Ascending aorta (tissue), 2 donors: ENCODE data around the gene RAB40C. TPM values are rescaled to one million over a fixed set of nuclear protein-coding genes. Genes with fewer than 3 reads are reported as not detected.
A peak's percentile ranks its signal among the peaks of the same experiment; 100 is the strongest.

Experiments
- DNase-seq, 2 donors: peaks; one replicate each; pipeline ENCODE4 v3.0.0-alpha.2; 2019; ENCODE audit warnings: low spot score in 2 of 2
- H3K27ac ChIP-seq, 2 donors: fragments of 200-600 bp; sonication (generic); one replicate each; pipeline ENCODE4 v1.5.1; 2016 to 2017; ENCODE audit warnings: mild to moderate bottlenecking in 1 of 2
- H3K27me3 ChIP-seq: fragments of 200-600 bp; sonication (generic); one replicate; pipeline ENCODE4 v1.5.1; 2017
- H3K36me3 ChIP-seq, 2 donors: fragments of 200-600 bp; sonication (generic); one replicate each; pipeline ENCODE4 v1.5.1; 2016
- H3K4me1 ChIP-seq, 2 donors: fragments of 200-600 bp; sonication (generic); one replicate each; pipeline ENCODE4 v1.5.1; 2016 to 2017; ENCODE audit warnings: mild to moderate bottlenecking in 1 of 2
- H3K4me3 ChIP-seq, 2 donors: fragments of 200-600 bp; sonication (generic); one replicate each; pipeline ENCODE4 v1.5.1; 2016 to 2017; ENCODE audit warnings: mild to moderate bottlenecking in 1 of 2
- H3K9me3 ChIP-seq, 2 donors: fragments of 200-600 bp; sonication (generic); one replicate each; pipeline ENCODE4 v1.5.1; 2016
- intact Hi-C: fragments of 100-400 bp; cut with DNase I; formaldehyde crosslinking; loops from one replicate; pipeline ENCODE4 v1.15.1; 2023
- total RNA-seq: library from RNA; depleted of rRNA; stranded (reverse); fragments of >200 nt; gene quantifications from one replicate; pipeline ENCODE4 v1.1.0, GENCODE V29; 2016
- TF ChIP-seq, protein P1 (sequence below), 3 experiments: fragments of 200-600 bp in 2 of 3; fragments of 450-650 bp in 1 of 3; sonication (generic) in 2 of 3; IDR thresholded peaks; one replicate each; pipeline ENCODE4 v1.5.1; 2016 to 2019; ENCODE audit warnings: antibody characterized with exemption in 3 of 3, mild to moderate bottlenecking in 1 of 3, moderate library complexity in 1 of 3

Gene RAB40C
- total RNA-seq, 1 donor from 2014 or later = 29.8 TPM

DNA sequence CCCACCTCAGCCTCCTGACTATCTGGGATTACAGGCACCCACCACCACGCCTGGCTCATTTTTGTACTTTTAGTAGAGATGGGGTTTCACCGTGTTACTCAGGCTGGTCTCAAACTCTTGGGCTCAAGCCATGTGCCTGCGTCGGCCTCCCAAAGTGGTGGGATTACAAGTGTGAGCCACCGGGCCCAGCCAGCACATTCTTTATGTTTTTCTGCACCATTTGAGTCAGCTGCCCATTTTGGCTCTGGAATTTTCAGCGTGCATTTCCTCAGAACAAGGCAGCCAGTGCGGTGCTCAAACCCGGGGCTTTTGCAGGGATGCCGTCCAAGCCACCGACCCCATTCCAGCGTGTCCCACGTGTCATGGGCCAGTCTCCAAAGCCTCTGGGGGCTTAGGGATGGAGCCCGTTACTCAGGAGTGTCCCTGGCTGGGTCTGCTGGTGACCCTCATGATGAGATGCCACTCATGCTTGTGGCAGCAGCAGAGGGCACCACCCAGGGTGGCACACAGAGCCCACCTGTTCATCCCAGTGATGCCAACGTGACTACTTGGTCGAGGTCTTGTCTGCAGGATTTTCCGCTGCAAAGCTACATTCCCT lies 3.7 kb upstream of the RAB40C start:
- intact Hi-C loops = loop anchor here (5.0 kb wide), 2 partner anchors 204 to 354 kb away; partner anchors contain the start of genes FAM234A and PGAP6
- DNase-seq = no peak

DNA sequence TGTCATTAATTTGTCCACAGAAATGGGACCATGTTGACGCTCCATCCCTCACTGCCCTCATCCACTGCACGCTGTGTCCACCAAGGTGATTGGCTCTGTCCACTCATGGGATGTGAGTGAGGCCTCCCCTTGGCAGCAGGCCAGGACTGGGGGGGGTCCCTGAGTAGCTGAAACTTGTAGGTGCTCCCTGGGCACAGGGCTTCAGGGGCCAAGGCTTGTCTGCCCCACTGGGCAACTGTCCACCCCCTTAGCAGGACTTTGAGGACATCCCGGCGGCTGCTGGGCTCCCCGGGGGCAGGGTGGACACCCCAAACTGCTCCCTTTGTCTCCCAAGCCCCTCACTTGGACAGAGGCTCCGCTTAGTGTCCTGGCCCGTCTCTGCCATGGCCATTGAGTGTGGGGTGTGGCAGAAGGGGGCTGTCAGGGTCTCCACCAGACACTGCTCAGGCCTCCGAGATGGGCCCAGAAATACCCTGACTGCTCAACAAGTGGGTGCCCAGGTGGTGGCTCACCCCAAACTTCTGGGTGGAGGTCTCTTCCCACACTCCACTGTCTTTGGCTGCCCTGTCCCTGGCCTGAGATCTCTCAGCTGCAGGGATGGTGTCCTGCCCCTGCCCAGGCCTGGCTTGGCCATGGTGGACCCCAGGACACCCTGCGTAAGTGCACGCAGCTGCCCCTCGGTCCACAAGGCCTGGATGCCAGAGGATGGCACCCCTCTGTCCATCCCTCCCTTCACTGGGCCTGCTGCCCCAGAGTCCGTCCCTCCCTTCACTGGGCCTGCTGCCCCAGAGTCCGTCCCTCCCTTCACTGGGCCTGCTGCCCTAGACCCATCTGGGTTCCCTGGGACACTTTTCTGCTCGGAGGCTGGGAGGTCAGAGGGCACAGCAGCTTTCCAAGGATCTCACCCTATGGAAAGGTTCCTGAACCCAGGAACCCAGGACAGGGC lies 2.9 kb upstream of the RAB40C start:
- Histone ChIP-seq H3K9me3 (no peaks in the 10 kb centered on the region), H3K4me3 (no peak overlapping the region), H3K36me3 (peaks cover 0 to 7% of the 10 kb centered on the region in 2 donors), H3K27me3 (no peaks in the 10 kb centered on the region), H3K27ac (no peak overlapping the region), H3K4me1 (peaks cover 8 to 27% of the 10 kb centered on the region in 2 donors)
- TF ChIP-seq, protein P1, sequence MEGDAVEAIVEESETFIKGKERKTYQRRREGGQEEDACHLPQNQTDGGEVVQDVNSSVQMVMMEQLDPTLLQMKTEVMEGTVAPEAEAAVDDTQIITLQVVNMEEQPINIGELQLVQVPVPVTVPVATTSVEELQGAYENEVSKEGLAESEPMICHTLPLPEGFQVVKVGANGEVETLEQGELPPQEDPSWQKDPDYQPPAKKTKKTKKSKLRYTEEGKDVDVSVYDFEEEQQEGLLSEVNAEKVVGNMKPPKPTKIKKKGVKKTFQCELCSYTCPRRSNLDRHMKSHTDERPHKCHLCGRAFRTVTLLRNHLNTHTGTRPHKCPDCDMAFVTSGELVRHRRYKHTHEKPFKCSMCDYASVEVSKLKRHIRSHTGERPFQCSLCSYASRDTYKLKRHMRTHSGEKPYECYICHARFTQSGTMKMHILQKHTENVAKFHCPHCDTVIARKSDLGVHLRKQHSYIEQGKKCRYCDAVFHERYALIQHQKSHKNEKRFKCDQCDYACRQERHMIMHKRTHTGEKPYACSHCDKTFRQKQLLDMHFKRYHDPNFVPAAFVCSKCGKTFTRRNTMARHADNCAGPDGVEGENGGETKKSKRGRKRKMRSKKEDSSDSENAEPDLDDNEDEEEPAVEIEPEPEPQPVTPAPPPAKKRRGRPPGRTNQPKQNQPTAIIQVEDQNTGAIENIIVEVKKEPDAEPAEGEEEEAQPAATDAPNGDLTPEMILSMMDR (IDR thresholded peaks at IDR 0.05) = no peak
- intact Hi-C loops = loop anchor here (5.0 kb wide), 2 partner anchors 205 to 355 kb away; partner anchors contain the start of genes FAM234A and PGAP6
- no peak for DNase-seq

More for the DNA sequence above, 3.7 kb upstream of the RAB40C start:
- no peaks in the 10 kb centered on the region for H3K27me3 ChIP-seq
- TF ChIP-seq, protein P1 (IDR thresholded peaks at IDR 0.05) = no peak
- H3K4me3 ChIP-seq = no peak overlapping the region
- no peak overlapping the region for H3K27ac ChIP-seq
- H3K9me3 ChIP-seq = no peaks in the 10 kb centered on the region
- H3K36me3 ChIP-seq = peaks cover 1 to 7% of the 10 kb centered on the region in 2 donors
- H3K4me1 ChIP-seq = peaks cover 8 to 19% of the 10 kb centered on the region in 2 donors

- H3K36me3 ChIP-seq = no peaks in the 10 kb centered on the region
- no peaks in the 10 kb centered on the region for H3K27me3 ChIP-seq
- H3K9me3 ChIP-seq = no peaks in the 10 kb centered on the region
- peak in 1 of 2 donors; percentile 75 for DNase-seq
- peak overlapping the region; percentile 92 to 94 for H3K27ac ChIP-seq
- peak overlapping the region; percentile 75 to 81 for H3K4me3 ChIP-seq
- intact Hi-C loops = loop anchor here (5.0 kb wide), 2 partner anchors 206 to 356 kb away; partner anchors contain the start of genes FAM234A and PGAP6
- TF ChIP-seq, protein P1 (IDR thresholded peaks at IDR 0.05) = no peak
- H3K4me1 ChIP-seq = peaks cover 8 to 32% of the 10 kb centered on the region in 2 donors
Measured at GRCh38 chr16:588639-588888, 1.3 kb upstream of the RAB40C start.

DNA sequence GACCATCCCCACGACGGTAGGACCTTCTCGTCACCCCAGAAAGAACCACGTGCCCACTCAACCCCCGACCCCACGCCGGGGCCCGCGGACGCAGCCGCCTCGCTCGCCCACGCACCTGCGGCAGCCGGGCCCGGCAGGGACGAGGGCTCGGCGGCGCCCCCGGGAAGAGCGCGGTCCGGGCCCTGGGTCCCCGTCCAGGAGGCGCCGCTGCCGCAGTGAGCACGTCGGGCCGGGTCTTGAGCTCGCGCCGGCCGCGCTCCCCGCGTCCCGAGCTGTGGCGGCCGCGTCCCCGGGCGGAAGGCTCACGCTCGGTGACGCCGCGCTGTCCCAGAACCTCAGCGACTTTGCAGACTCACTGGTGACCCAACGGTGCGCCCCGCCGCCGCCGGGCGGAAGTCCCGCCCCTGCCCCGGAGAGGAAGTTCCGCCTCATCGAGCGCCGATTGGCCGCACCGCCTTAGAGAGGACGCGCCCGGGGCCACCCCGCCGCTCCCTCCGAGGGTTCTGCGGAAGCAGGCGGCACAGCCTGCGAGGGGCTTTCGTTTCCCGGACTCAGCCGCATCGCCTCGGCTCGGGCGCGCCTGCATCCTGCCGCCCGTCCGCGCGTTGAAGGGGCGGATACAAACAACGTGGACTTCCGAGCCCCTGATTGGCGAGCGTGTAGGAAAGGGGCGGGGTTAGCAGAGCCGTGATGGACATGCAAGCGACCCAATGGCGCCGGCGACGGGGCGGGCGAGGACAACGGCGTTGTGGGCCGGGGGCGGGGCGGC lies 793 bp upstream of the RAB40C start:
- H3K4me1 ChIP-seq = peaks cover 8 to 32% of the 10 kb centered on the region in 2 donors
- H3K9me3 ChIP-seq = no peaks in the 10 kb centered on the region
- no peaks in the 10 kb centered on the region for H3K27me3 ChIP-seq
- TF ChIP-seq, protein P1 (IDR thresholded peaks at IDR 0.05) = peak in 1 of 3 experiments; percentile 17
- DNase-seq = peak; percentile 83 to 98
- H3K36me3 ChIP-seq = peaks cover 0 to 3% of the 10 kb centered on the region in 2 donors
- H3K27ac ChIP-seq = peak overlapping the region; percentile 92 to 94
- peak overlapping the region; percentile 75 to 81 for H3K4me3 ChIP-seq
- intact Hi-C loops = loop anchor here (1.0 to 5.0 kb wide), 5 partner anchors 47 to 357 kb away; partner anchors contain the start of genes CAPN15, FAM234A, METTL26 and PGAP6

- no peak for DNase-seq
- Histone ChIP-seq H3K27ac (peak overlapping the region; percentile 82 to 83), H3K4me3 (peak overlapping the region; percentile 85 to 92), H3K36me3 (peaks cover 0 to 3% of the 10 kb centered on the region in 2 donors), H3K4me1 (peaks cover 8 to 32% of the 10 kb centered on the region in 2 donors), H3K27me3 (no peaks in the 10 kb centered on the region), H3K9me3 (no peaks in the 10 kb centered on the region)
- TF ChIP-seq, protein P1 (IDR thresholded peaks at IDR 0.05) = no peak
- intact Hi-C loops = no loop called here
Measured at GRCh38 chr16:590188-590814, 435 bp downstream of the RAB40C start.
